ENCODE data around the gene AKT1.

Gene AKT1

GRCh38 chr14:104757681-104758392, 37.7 kb downstream of the AKT1 start:
- DNase-seq (ENCODE audit: low read depth): no peak
- no peak overlapping the region for H3K4me3 ChIP-seq (ENCODE audit: low read depth, low read length)
- no peak for TF ChIP-seq CTCF (IDR thresholded peaks at IDR 0.05; ENCODE audit: low read depth, low read length, missing control alignments)

- no peak for DNase-seq (ENCODE audit: low read depth)
- no peak overlapping the region for H3K4me3 ChIP-seq (ENCODE audit: low read depth, low read length)
- TF ChIP-seq CTCF (IDR thresholded peaks at IDR 0.05; ENCODE audit: low read depth, low read length, missing control alignments): no peak
Observed at GRCh38 chr14:104757238-104757585, 38.3 kb downstream of the AKT1 start.

DNA sequence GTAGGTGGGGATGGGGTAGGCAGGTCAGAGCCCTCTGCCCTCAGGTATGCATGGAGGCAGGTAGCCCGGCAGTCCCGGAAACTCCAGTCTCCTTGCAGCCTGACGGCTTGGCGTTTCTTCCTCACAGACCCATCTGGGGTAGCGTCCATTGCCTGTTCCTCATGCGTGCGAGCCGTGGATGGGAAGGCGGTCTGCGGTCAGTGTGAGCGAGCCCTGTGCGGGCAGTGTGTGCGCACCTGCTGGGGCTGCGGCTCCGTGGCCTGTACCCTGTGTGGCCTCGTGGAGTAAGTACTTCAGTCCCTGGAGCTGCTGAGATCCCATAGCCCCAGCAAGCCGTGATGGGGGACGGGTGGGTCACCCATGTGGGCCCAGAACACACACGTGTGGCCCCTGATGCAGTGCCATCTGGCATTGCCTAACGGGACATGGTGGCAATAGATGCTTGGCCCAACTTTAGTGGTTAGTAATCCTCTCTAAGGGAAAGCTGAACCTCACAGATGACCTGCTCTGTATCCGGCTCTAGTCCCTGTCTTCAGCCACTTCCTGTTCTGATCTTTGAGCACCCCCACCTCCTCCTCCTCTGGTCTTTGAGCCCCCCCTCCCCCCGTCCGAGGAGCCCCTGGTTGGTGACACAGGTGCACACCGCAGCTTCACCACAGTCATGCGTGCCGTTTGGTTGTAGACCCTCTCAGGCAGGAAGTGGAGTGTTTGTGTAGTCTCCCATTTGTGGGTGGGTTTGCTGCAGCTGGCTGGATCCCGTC, 38.9 kb downstream of the AKT1 start:
- no peak for DNase-seq (ENCODE audit: low read depth)
- no peak for TF ChIP-seq CTCF (IDR thresholded peaks at IDR 0.05; ENCODE audit: low read depth, low read length, missing control alignments)

DNA sequence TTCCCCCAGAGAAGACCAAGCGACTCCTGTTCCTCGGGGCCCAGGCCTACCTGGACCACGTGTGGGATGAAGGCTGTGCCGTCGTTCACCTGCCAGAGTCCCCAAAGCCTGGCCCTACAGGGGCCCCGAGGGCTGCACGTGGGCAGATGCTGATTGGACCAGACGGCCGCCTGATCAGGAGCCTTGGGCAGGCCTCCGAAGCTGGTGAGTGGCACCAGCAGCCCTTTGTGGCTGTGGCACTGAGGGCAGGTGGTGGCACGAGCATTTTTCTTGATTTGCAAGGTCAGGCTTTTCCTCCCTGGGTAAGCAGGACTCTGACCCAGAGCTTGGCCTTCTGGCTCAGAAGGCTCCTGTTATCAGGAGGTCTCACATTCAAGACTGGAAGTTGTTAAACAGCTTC, 39.9 kb downstream of the AKT1 start:
- no peak overlapping the region for H3K4me3 ChIP-seq (ENCODE audit: low read depth, low read length)
- no peak for TF ChIP-seq CTCF (IDR thresholded peaks at IDR 0.05; ENCODE audit: low read depth, low read length, missing control alignments)
- DNase-seq (ENCODE audit: low read depth): no peak

More for the DNA sequence above, 38.9 kb downstream of the AKT1 start:
- no peak overlapping the region for H3K4me3 ChIP-seq (ENCODE audit: low read depth, low read length)

- no peak for TF ChIP-seq CTCF (IDR thresholded peaks at IDR 0.05; ENCODE audit: low read depth, low read length, missing control alignments)
- peak overlapping the region; percentile 70 for H3K4me3 ChIP-seq (ENCODE audit: low read depth, low read length)
- DNase-seq (ENCODE audit: low read depth): no peak
Observed at GRCh38 chr14:104754213-104754851, 41.2 kb downstream of the AKT1 start.

GRCh38 chr14:104753528-104754212, 41.9 kb downstream of the AKT1 start:
- DNase-seq (ENCODE audit: low read depth): no peak
- TF ChIP-seq CTCF (IDR thresholded peaks at IDR 0.05; ENCODE audit: low read depth, low read length, missing control alignments): no peak

More at GRCh38 chr14:104753528-104754212, 41.9 kb downstream of the AKT1 start:
- peak overlapping the region; percentile 70 for H3K4me3 ChIP-seq (ENCODE audit: low read depth, low read length)

Data from GM12864 (cell line).